WERI-Rb-1 (cell line): Measurements from ENCODE around the gene MFSD2A.

Source experiments
- DNase-seq: peaks from one replicate; pipeline ENCODE4 v3.0.0-alpha.2; 2020
- H3K27ac ChIP-seq: fragments of 250-450 bp; sonication (Bioruptor Pico); 2 replicates; pipeline ENCODE4 v1.5.1; 2020; ENCODE audit warnings: mild to moderate bottlenecking, moderate library complexity
- H3K27me3 ChIP-seq: fragments of 250-450 bp; sonication (Bioruptor Pico); 2 replicates; pipeline ENCODE4 v1.5.1; 2021; ENCODE audit warnings: mild to moderate bottlenecking, low read depth, moderate library complexity; ENCODE audit not compliant: insufficient read depth, severe bottlenecking
- H3K36me3 ChIP-seq: fragments of 250-450 bp; sonication (Bioruptor Pico); 2 replicates; pipeline ENCODE4 v1.5.1; 2020; ENCODE audit warnings: mild to moderate bottlenecking, moderate library complexity
- H3K4me3 ChIP-seq: 2 replicates; pipeline ENCODE4 v1.5.1; 2011; ENCODE audit warnings: low read depth, mild to moderate bottlenecking, control low read depth, low read length
- H3K9me3 ChIP-seq: fragments of 250-450 bp; sonication (Bioruptor Pico); 2 replicates; pipeline ENCODE4 v1.5.1; 2021; ENCODE audit warnings: mild to moderate bottlenecking, moderate library complexity; ENCODE audit not compliant: severe bottlenecking
- TF ChIP-seq, protein P1 (sequence below): IDR thresholded peaks from 2 replicates; pipeline ENCODE4 v1.5.1; 2011; ENCODE audit warnings: low read depth, mild to moderate bottlenecking, control low read depth, inconsistent platforms, low read length

Gene MFSD2A

DNA sequence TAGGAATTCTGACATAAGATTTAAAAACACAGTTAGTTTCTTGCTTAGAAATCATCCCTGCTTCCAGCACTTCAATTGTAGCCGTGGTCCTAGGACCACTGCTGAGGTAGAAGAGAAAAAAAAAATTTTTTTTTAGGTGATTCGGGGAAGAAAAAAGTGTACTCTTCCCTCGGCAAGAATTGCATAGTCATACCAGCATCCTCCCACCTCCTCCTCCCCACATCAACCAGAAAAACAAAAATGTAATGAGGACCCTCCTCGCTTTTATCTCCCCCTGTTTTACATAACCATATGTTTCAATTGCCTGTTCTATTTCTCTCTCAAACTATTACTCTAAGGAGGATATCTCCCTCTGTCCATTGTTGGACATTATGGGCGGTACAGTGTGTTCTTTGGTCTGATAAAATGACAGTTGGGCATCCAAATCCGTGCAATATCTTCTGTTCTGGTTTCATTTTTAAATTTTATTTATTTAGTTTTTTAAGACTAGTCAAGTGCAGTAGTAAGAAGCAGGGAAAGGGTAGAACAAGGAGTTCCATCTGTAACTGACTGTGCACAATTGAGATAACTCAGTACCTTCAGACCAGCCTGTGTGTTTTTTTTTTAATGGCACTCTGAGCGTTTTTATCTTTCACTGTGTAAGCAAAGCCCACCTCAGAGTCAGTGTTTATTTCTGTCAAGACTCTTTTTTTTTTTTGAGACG is 10.4 kb upstream of the MFSD2A start:
- H3K9me3 ChIP-seq = no peaks in the 10 kb centered on the region
- TF ChIP-seq, protein P1, sequence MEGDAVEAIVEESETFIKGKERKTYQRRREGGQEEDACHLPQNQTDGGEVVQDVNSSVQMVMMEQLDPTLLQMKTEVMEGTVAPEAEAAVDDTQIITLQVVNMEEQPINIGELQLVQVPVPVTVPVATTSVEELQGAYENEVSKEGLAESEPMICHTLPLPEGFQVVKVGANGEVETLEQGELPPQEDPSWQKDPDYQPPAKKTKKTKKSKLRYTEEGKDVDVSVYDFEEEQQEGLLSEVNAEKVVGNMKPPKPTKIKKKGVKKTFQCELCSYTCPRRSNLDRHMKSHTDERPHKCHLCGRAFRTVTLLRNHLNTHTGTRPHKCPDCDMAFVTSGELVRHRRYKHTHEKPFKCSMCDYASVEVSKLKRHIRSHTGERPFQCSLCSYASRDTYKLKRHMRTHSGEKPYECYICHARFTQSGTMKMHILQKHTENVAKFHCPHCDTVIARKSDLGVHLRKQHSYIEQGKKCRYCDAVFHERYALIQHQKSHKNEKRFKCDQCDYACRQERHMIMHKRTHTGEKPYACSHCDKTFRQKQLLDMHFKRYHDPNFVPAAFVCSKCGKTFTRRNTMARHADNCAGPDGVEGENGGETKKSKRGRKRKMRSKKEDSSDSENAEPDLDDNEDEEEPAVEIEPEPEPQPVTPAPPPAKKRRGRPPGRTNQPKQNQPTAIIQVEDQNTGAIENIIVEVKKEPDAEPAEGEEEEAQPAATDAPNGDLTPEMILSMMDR = no peak
- H3K4me3 ChIP-seq = no peak overlapping the region
- no peaks in the 10 kb centered on the region for H3K36me3 ChIP-seq
- no peak overlapping the region for H3K27ac ChIP-seq
- no peak for DNase-seq
- H3K27me3 ChIP-seq = no peaks in the 10 kb centered on the region

DNA sequence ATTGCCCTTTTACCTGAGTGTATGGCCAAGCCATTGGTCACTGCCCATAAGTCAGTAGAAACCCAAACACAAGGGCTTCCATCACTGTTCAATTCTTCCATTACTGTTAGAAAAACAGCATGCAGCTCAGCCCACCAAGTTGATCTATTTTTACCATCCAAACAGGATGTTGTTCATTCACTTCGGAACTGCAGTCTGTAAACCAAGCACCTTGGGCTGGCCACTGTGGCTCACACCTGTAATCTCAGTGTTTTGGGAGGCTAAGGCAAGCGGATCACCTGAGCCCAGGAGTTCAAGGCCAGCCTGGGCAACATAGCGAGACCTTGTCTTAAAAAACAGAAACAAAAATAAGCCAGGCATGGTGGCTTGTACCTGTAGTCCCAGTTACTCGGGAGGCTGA is 8.7 kb upstream of the MFSD2A start:
- no peak overlapping the region for H3K27ac ChIP-seq
- H3K27me3 ChIP-seq = no peaks in the 10 kb centered on the region
- no peaks in the 10 kb centered on the region for H3K36me3 ChIP-seq
- TF ChIP-seq, protein P1 = no peak
- no peak for DNase-seq
- no peak overlapping the region for H3K4me3 ChIP-seq
- H3K9me3 ChIP-seq = no peaks in the 10 kb centered on the region

DNA sequence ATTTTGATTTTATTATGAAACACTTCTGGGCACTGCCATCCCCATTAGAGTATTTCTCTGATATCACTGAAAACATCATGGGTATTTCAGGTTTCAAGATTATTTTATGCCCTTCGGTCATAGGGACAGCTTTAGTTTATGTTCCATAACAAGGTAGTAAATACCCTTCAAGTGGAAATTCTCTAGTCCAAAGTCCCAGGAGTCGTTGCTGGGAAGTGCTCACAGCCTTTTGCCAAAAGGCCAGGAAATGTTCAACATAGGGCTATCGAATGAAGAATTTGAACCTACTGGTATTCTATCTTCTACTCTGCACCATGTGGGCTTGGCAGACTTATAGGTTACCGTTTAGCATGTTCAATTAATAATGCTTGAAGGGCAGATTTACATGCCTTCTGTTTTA is 7.7 kb upstream of the MFSD2A start:
- H3K9me3 ChIP-seq = no peaks in the 10 kb centered on the region
- no peak overlapping the region for H3K27ac ChIP-seq
- no peak for DNase-seq
- H3K27me3 ChIP-seq = no peaks in the 10 kb centered on the region
- TF ChIP-seq, protein P1 = no peak
- no peaks in the 10 kb centered on the region for H3K36me3 ChIP-seq
- no peak overlapping the region for H3K4me3 ChIP-seq

DNA sequence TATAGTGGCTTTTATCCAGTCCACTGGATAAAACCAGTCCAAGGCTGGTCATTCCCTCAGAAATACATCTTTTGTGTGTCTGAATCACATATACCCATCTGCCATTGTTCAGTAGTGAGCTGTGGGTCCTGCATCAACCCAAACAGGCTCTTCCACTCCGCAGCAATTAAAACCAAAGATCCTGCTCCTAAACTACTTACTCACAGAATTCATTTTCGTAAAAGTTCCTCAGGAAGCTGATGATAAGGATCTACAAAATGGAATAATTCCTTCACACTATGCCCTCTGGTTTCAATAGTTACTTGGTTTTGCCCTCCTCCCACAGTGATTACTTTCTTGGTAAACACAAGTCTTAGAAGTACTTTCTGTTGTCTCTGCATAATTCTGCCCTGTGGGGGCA is 5.1 kb upstream of the MFSD2A start:
- H3K9me3 ChIP-seq = no peaks in the 10 kb centered on the region
- DNase-seq = no peak
- H3K27ac ChIP-seq = no peak overlapping the region
- TF ChIP-seq, protein P1 = no peak
- H3K36me3 ChIP-seq = no peaks in the 10 kb centered on the region
- H3K27me3 ChIP-seq = no peaks in the 10 kb centered on the region
- H3K4me3 ChIP-seq = no peak overlapping the region

DNA sequence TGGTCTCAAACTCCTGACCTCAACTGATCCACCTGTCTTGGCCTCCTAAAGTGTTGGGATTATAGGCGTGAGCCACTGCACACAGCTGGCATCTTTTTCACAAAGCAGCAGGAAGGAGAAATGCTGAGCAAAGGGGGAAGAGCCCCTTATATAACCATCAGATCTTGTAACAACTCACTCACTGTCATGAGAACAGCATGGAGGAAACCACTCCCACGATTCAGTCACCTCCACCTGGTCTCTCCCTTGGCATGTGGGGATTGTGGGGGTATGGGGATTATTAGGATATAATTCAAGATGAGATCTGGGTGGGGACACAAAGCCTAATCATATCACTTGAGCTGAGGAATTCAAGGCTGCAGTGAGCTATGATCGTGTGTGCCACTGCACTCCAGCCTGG is 3.0 kb upstream of the MFSD2A start:
- H3K27ac ChIP-seq = no peak overlapping the region
- no peaks in the 10 kb centered on the region for H3K9me3 ChIP-seq
- DNase-seq = no peak
- no peaks in the 10 kb centered on the region for H3K27me3 ChIP-seq
- TF ChIP-seq, protein P1 = no peak
- H3K4me3 ChIP-seq = no peak overlapping the region
- no peaks in the 10 kb centered on the region for H3K36me3 ChIP-seq
